GM23338 (cell line): ENCODE results near the gene GRWD1. TPM values are rescaled to one million over a fixed set of nuclear protein-coding genes. Genes with fewer than 3 reads are reported as not detected.

Experiments used
- ATAC-seq: fragments of 200-7000 bp; cut with Tn5 transposase; 3 replicates; pipeline ENCODE4 v1.9.1; 2020
- DNase-seq: peaks from one replicate; pipeline ENCODE4 v3.0.0-alpha.2; 2015; ENCODE audit warnings: low spot score
- H2AFZ ChIP-seq: fragments of 200-600 bp; sonication (generic); 2 replicates; pipeline ENCODE4 v1.8.0; 2016; ENCODE audit warnings: antibody characterized with exemption, mild to moderate bottlenecking, moderate library complexity
- H3F3A ChIP-seq: fragments of 200-600 bp; sonication (generic); replicated peaks from 2 replicates; pipeline ENCODE4 v1.8.0; 2017; ENCODE audit warnings: antibody characterized with exemption, mixed run types, low read depth
- H3K27ac ChIP-seq: fragments of 200-600 bp; sonication (generic); 2 replicates; pipeline ENCODE4 v1.6.1; 2016; ENCODE audit warnings: low read depth
- H3K27me3 ChIP-seq: fragments of 200-600 bp; sonication (generic); 2 replicates; pipeline ENCODE4 v1.8.0; 2016; ENCODE audit warnings: mild to moderate bottlenecking, mixed run types, moderate library complexity; ENCODE audit not compliant: insufficient read depth
- H3K36me3 ChIP-seq: fragments of 200-600 bp; sonication (generic); 2 replicates; pipeline ENCODE4 v1.8.0; 2016; ENCODE audit warnings: mild to moderate bottlenecking; ENCODE audit not compliant: insufficient read depth
- H3K4me1 ChIP-seq: fragments of 200-600 bp; sonication (generic); 2 replicates; pipeline ENCODE4 v1.8.0; 2016; ENCODE audit warnings: mild to moderate bottlenecking, moderate library complexity; ENCODE audit not compliant: insufficient read depth
- H3K4me2 ChIP-seq: fragments of 200-600 bp; sonication (generic); 2 replicates; pipeline ENCODE4 v1.7.1; 2017; ENCODE audit warnings: mixed run types
- H3K4me3 ChIP-seq: fragments of 200-600 bp; sonication (generic); 2 replicates; pipeline ENCODE4 v1.6.1; 2016; ENCODE audit warnings: mixed run types
- H3K79me2 ChIP-seq: fragments of 200-600 bp; sonication (generic); replicated peaks from 2 replicates; pipeline ENCODE4 v1.8.0; 2017; ENCODE audit warnings: mild to moderate bottlenecking; ENCODE audit not compliant: insufficient read depth
- H3K9me2 ChIP-seq: fragments of 200-600 bp; sonication (generic); 2 replicates; pipeline ENCODE4 v1.8.0; 2017; ENCODE audit not compliant: insufficient read depth
- H4K20me1 ChIP-seq: fragments of 200-600 bp; sonication (generic); replicated peaks from 2 replicates; pipeline ENCODE4 v1.8.0; 2017; ENCODE audit warnings: mild to moderate bottlenecking; ENCODE audit not compliant: insufficient read depth
- H3K27ac Mint-ChIP-seq: 2 replicates; pipeline ENCODE4 v1.8.0; 2020; ENCODE audit warnings: inconsistent platforms, mild to moderate bottlenecking, moderate library complexity, mixed read lengths
- H3K27me3 Mint-ChIP-seq: 3 replicates; pipeline ENCODE4 v1.8.0; 2022; ENCODE audit warnings: low read depth, mild to moderate bottlenecking, moderate library complexity, mixed read lengths, inconsistent platforms; ENCODE audit not compliant: insufficient read depth, poor library complexity
- H3K36me3 Mint-ChIP-seq: 3 replicates; pipeline ENCODE4 v1.8.0; 2021; ENCODE audit warnings: low read depth, mild to moderate bottlenecking, inconsistent platforms, moderate library complexity, mixed read lengths
- H3K4me1 Mint-ChIP-seq: 3 replicates; pipeline ENCODE4 v1.8.0; 2020; ENCODE audit warnings: mild to moderate bottlenecking, inconsistent platforms, mixed read lengths
- H3K4me3 Mint-ChIP-seq: 3 replicates; pipeline ENCODE4 v1.8.0; 2021; ENCODE audit warnings: moderate library complexity, mild to moderate bottlenecking, inconsistent platforms, mixed read lengths
- H3K9me3 Mint-ChIP-seq: 3 replicates; pipeline ENCODE4 v1.8.0; 2020; ENCODE audit warnings: moderate library complexity, mild to moderate bottlenecking, inconsistent platforms, mixed read lengths
- CREB1 ChIP-seq: fragments of 250-450 bp; sonication (Bioruptor Pico); IDR thresholded peaks from 2 replicates; pipeline ENCODE4 v1.5.0; 2020; ENCODE audit warnings: low read depth, mild to moderate bottlenecking, moderate library complexity
- CTCF ChIP-seq, 2 experiments: fragments of 200-600 bp in 1 of 2; sonication (generic) in 1 of 2; conservative IDR thresholded peaks; 2 replicates each; pipeline versions ENCODE4 v1.5.1 to v1.6.1; 2016 to 2017; ENCODE audit warnings: antibody characterized with exemption in 2 of 2, low read depth in 2 of 2, mild to moderate bottlenecking in 2 of 2, moderate library complexity in 1 of 2
- EZH2 ChIP-seq: fragments of 200-600 bp; sonication (generic); IDR thresholded peaks from one replicate; pipeline ENCODE4 v1.8.0; 2017; ENCODE audit warnings: antibody characterized with exemption, mild to moderate bottlenecking, low read depth; ENCODE audit not compliant: unreplicated experiment
- EZH2phosphoT487 ChIP-seq: fragments of 200-600 bp; sonication (generic); IDR thresholded peaks from one replicate; pipeline ENCODE4 v1.8.1; 2018; ENCODE audit warnings: antibody characterized with exemption; ENCODE audit not compliant: unreplicated experiment
- JUNB ChIP-seq: IDR thresholded peaks from one replicate; pipeline ENCODE4 v1.6.1; 2016; ENCODE audit warnings: antibody characterized with exemption; ENCODE audit not compliant: unreplicated experiment
- NANOG ChIP-seq: IDR thresholded peaks from 2 replicates; pipeline ENCODE4 v1.6.1; 2016; ENCODE audit warnings: antibody characterized with exemption, borderline replicate concordance
- REST ChIP-seq: IDR thresholded peaks from one replicate; pipeline ENCODE4 v1.6.1; 2018; ENCODE audit warnings: antibody characterized with exemption; ENCODE audit not compliant: unreplicated experiment
- STAT1 ChIP-seq: IDR thresholded peaks from one replicate; pipeline ENCODE4 v1.6.1; 2016; ENCODE audit warnings: antibody characterized with exemption; ENCODE audit not compliant: unreplicated experiment
- ZNF114 ChIP-seq: fragments of 250-450 bp; sonication (Bioruptor Pico); IDR thresholded peaks from 2 replicates; pipeline ENCODE4 v1.5.0; 2020; ENCODE audit warnings: mild to moderate bottlenecking, moderate library complexity
- ZNF331 ChIP-seq: fragments of 250-450 bp; sonication (Bioruptor Pico); IDR thresholded peaks from 2 replicates; pipeline ENCODE4 v1.5.0; 2020; ENCODE audit warnings: low read depth, mild to moderate bottlenecking, moderate library complexity
- ZNF462 ChIP-seq: fragments of 250-450 bp; sonication (Bioruptor Pico); IDR thresholded peaks from 2 replicates; pipeline ENCODE4 v1.5.0; 2020; ENCODE audit warnings: mild to moderate bottlenecking, moderate library complexity
- polyA plus RNA-seq: library from polyadenylated mRNA; unstranded; fragments of >200 nt; fragmentation: Nextera tagmentation; extraction: Ambion mirVana; gene quantifications from 2 replicates; pipeline ENCODE4 v1.2.1, GENCODE V29; 2016
- total RNA-seq: library from RNA; depleted of rRNA; stranded (reverse); fragments of >200 nt; shearing (Covaris generic); gene quantifications from 2 replicates; pipeline ENCODE4 v1.2.3, GENCODE V29; 2014
- TF ChIP-seq, protein P1 (sequence below): IDR thresholded peaks from 2 replicates; pipeline ENCODE4 v1.6.1; 2016; ENCODE audit warnings: antibody characterized with exemption

GRWD1 gene
- total and polyA plus RNA-seq, 2 experiments from 2014 or later: 23.2 to 58.0 TPM

- Mint-ChIP-seq H3K27ac (no peak overlapping the region), H3K4me1 (no peaks in the 10 kb centered on the region; the same call in 2 of the 3 replicates), H3K9me3 (no peaks in the 10 kb centered on the region), H3K27me3 (no peaks in the 10 kb centered on the region), H3K36me3 (peaks cover 57% of the 10 kb centered on the region), H3K4me3 (no peak overlapping the region)
- Histone ChIP-seq H3K36me3 (peaks cover 10% of the 10 kb centered on the region), H3K79me2 (no peaks in the 10 kb centered on the region), H4K20me1 (peaks cover 6% of the 10 kb centered on the region), H3K9me2 (no peaks in the 10 kb centered on the region), H3K27me3 (no peaks in the 10 kb centered on the region), H3K27ac (no peak overlapping the region), H3K4me2 (no peak overlapping the region), H3K4me3 (no peak overlapping the region), H3K4me1 (peaks cover 3% of the 10 kb centered on the region; the same call in 1 of the 2 replicates), H2AFZ (no peak overlapping the region), H3F3A (peaks cover 2% of the 10 kb centered on the region)
- DNase-seq (no peak), ATAC-seq (no peak)
- TF ChIP-seq REST (no peak), EZH2 (no peak), CTCF (conservative IDR thresholded peaks at IDR 0.05; ENCODE audit: low read depth in 2 of 2) (no peak), ZNF331 (CRISPR knock-in tag) (no peak), CREB1 (CRISPR knock-in tag) (no peak), EZH2phosphoT487 (no peak), ZNF114 (CRISPR knock-in tag) (no peak), ZNF462 (no peak), NANOG (no peak), JUNB (no peak), STAT1 (no peak)
- TF ChIP-seq, protein P1, sequence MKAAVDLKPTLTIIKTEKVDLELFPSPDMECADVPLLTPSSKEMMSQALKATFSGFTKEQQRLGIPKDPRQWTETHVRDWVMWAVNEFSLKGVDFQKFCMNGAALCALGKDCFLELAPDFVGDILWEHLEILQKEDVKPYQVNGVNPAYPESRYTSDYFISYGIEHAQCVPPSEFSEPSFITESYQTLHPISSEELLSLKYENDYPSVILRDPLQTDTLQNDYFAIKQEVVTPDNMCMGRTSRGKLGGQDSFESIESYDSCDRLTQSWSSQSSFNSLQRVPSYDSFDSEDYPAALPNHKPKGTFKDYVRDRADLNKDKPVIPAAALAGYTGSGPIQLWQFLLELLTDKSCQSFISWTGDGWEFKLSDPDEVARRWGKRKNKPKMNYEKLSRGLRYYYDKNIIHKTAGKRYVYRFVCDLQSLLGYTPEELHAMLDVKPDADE: no peak
Measured at GRCh38 chr19:48455908-48456562, 10.3 kb downstream of the GRWD1 start.
